ENCODE data around the gene C3orf52.

DNA sequence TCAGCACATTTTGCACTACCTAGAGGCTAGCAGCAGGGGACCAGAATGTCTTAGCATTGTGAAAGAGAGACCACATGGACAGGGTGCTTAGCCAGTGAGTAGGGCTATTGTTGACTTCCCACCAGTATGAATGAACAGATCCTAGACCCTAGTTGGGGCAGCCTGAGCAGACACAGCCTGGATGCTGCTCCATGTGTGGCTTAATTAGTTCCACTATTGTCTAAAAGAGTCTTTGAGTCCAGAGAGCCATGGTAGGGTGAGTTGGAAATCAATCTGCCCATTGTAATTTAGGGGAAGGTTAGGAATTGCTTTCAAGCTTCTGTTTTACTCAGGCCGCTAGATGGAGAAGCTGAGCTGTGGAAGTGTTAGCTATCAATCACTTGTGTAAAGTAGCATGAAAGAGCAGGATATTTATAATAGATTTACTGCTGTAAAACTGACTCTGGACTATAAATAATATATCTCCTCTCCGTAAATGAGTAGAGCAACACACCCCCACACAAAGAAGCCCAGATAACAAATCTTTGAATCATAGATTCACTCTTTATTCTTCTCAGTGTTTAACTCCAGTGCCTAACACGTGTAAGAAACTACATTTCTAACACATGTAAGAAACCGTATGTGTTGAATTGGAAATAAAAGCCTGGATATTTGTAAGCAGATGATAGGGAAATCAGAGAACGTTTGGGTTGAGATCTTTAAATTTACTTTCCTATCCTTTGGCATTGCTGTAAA is 50.9 kb downstream of the C3orf52 start:
- TF ChIP-seq, protein P1, sequence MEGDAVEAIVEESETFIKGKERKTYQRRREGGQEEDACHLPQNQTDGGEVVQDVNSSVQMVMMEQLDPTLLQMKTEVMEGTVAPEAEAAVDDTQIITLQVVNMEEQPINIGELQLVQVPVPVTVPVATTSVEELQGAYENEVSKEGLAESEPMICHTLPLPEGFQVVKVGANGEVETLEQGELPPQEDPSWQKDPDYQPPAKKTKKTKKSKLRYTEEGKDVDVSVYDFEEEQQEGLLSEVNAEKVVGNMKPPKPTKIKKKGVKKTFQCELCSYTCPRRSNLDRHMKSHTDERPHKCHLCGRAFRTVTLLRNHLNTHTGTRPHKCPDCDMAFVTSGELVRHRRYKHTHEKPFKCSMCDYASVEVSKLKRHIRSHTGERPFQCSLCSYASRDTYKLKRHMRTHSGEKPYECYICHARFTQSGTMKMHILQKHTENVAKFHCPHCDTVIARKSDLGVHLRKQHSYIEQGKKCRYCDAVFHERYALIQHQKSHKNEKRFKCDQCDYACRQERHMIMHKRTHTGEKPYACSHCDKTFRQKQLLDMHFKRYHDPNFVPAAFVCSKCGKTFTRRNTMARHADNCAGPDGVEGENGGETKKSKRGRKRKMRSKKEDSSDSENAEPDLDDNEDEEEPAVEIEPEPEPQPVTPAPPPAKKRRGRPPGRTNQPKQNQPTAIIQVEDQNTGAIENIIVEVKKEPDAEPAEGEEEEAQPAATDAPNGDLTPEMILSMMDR (IDR thresholded peaks at IDR 0.05; ENCODE audit: borderline replicate concordance, extremely low read depth, low read length, poor library complexity, severe bottlenecking), result peak; percentile 57
- TF ChIP-seq EZH2 (IDR thresholded peaks at IDR 0.05; ENCODE audit: borderline replicate concordance, low read depth, low read length, severe bottlenecking), result no peak
